Measurements from ENCODE around the gene VSTM2B. TPM values are rescaled to one million over a fixed set of nuclear protein-coding genes. Genes with fewer than 3 reads are reported as not detected.

VSTM2B gene
- total and polyA plus RNA-seq, 2 of the 4 experiments (the other 2 are of a cell fraction) = not detected

DNA sequence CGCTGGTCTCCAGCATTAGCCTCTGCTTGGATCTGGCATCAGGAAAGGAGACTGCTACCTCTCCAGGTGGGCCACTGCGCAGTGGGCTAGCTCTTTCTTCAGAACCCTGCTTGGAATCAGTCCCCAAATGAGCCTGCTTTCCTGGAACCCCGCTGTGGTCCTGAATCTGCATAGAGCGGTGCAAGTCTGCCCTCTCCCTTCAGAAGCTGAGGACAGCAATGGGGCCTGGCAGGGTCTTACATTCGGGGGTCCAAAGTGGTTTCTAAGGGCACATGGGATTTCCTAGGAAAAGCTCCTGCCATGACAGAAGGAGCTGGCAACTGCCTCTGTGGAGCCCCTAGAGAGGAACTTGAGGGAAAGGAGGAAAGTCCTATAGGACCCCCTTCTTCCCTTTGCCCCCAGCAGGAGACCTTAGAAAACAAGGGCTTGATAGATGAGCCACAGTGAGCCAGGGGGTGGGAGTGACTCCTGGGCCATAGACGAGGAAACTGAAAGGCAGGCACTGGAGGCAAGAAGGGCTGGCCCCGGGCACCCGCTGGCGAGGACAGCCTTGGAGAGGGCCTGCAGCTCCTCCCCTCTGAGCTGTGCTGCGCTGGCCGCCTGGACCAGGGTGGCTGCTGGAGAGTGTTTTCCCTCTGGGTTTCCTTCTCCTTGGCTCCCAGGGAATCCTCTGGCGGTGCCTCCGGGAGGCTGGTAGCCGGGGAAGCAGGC lies 1.4 kb upstream of the VSTM2B start:
- H3K9ac ChIP-seq (ENCODE audit: low read depth, low read length) = no peak overlapping the region
- intact Hi-C loops (cut with micrococcal nuclease) = no loop called here
- no peak overlapping the region for H2AFZ ChIP-seq (replicated peaks; ENCODE audit: low read length, poor library complexity)
- POLR2A ChIA-PET (ENCODE audit: unreplicated experiment) = no interaction called here
- 6% methylated on average over 4 of the region's 14 CpGs; no CpG with 5 or more reads in 1 of the 2 experiments for WGBS, 2 experiments (ENCODE audit: extremely low coverage in 2 of 2, insufficient read length in 1 of 2)
- CTCF ChIA-PET = no interaction called here
- H3K4ac ChIP-seq (ENCODE audit: low read depth, low read length) = no peak overlapping the region
- peaks cover 50% of the 10 kb centered on the region for H3K27me3 ChIP-seq (ENCODE audit: control insufficient read depth, insufficient read depth, low read length)
- H3K36me3 ChIP-seq (ENCODE audit: control insufficient read depth, insufficient read depth, low read length) = no peaks in the 10 kb centered on the region
- H3K9me3 ChIP-seq (ENCODE audit: control insufficient read depth, insufficient read depth, low read length) = peaks cover under 1% of the 10 kb centered on the region; the same call in 1 of the 2 replicates
- H2BK5ac ChIP-seq (ENCODE audit: low read depth, low read length, poor library complexity, severe bottlenecking) = no peak overlapping the region
- no peak overlapping the region for H2BK20ac ChIP-seq (ENCODE audit: low read depth, low read length)
- in situ Hi-C loops (cut with MboI; ENCODE audit: low sequenced_read_pairs) = no loop called here
- H2AK9ac ChIP-seq (replicated peaks; ENCODE audit: low read depth, low read length, poor library complexity) = no peak overlapping the region
- H4K20me1 ChIP-seq (ENCODE audit: insufficient read depth, low read length) = no peaks in the 10 kb centered on the region; the same call in 1 of the 2 replicates
- no peaks in the 10 kb centered on the region for H3K9me1 ChIP-seq (ENCODE audit: insufficient read depth, low read length)
- no peak overlapping the region for H3K14ac ChIP-seq (replicated peaks; ENCODE audit: low read depth, low read length)
- ATAC-seq (ENCODE audit: low read depth) = no peak
- dilution Hi-C loops (cut with HindIII; ENCODE audit: low sequenced_read_pairs, unreplicated experiment) = no loop called here
- TF ChIP-seq CEBPB (IDR thresholded peaks at IDR 0.05; ENCODE audit: low read depth, low read length) (no peak), MAFK (IDR thresholded peaks at IDR 0.05; ENCODE audit: low read depth, low read length) (no peak), RCOR1 (IDR thresholded peaks at IDR 0.05; ENCODE audit: insufficient replicate concordance, low read length) (no peak), BHLHE40 (IDR thresholded peaks at IDR 0.05; ENCODE audit: low read depth, low read length) (no peak)
- TF ChIP-seq, protein P1, sequence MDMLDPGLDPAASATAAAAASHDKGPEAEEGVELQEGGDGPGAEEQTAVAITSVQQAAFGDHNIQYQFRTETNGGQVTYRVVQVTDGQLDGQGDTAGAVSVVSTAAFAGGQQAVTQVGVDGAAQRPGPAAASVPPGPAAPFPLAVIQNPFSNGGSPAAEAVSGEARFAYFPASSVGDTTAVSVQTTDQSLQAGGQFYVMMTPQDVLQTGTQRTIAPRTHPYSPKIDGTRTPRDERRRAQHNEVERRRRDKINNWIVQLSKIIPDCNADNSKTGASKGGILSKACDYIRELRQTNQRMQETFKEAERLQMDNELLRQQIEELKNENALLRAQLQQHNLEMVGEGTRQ (IDR thresholded peaks at IDR 0.05; ENCODE audit: low read depth, low read length) = no peak
- TF ChIP-seq, protein P2, sequence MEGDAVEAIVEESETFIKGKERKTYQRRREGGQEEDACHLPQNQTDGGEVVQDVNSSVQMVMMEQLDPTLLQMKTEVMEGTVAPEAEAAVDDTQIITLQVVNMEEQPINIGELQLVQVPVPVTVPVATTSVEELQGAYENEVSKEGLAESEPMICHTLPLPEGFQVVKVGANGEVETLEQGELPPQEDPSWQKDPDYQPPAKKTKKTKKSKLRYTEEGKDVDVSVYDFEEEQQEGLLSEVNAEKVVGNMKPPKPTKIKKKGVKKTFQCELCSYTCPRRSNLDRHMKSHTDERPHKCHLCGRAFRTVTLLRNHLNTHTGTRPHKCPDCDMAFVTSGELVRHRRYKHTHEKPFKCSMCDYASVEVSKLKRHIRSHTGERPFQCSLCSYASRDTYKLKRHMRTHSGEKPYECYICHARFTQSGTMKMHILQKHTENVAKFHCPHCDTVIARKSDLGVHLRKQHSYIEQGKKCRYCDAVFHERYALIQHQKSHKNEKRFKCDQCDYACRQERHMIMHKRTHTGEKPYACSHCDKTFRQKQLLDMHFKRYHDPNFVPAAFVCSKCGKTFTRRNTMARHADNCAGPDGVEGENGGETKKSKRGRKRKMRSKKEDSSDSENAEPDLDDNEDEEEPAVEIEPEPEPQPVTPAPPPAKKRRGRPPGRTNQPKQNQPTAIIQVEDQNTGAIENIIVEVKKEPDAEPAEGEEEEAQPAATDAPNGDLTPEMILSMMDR (conservative IDR thresholded peaks at IDR 0.05; ENCODE audit: low read depth, low read length) = no peak
- no peak overlapping the region for H4K5ac ChIP-seq (ENCODE audit: low read depth, low read length)
- H3K4me2 ChIP-seq (ENCODE audit: low read depth, low read length) = no peak overlapping the region
- DNase-seq = no peak
- H3K27ac ChIP-seq (ENCODE audit: insufficient read depth, low read length) = no peak overlapping the region
- H2BK120ac ChIP-seq (ENCODE audit: low read depth, low read length) = no peak overlapping the region
- H3K4me3 ChIP-seq (ENCODE audit: insufficient read depth, low read depth, low read length) = no peak overlapping the region
- no peak overlapping the region for H2BK15ac ChIP-seq (ENCODE audit: low read depth, low read length)
- H4K8ac ChIP-seq (ENCODE audit: low read depth in 2 of 2, low read length in 2 of 2) = no peak overlapping the region
- H4K91ac ChIP-seq (ENCODE audit: insufficient read depth, low read depth, low read length) = no peak overlapping the region
- no TSS peak for BruUV-seq (replicated peaks)
- H3K4me1 ChIP-seq (ENCODE audit: control insufficient read depth, insufficient read depth, low read length) = no peaks in the 10 kb centered on the region; the same call in 1 of the 2 replicates
- H2AK5ac ChIP-seq (ENCODE audit: low read depth, low read length) = no peak overlapping the region
- H3K56ac ChIP-seq (ENCODE audit: extremely low read depth, insufficient read depth, low read length) = no peak overlapping the region
- H3K18ac ChIP-seq (ENCODE audit: low read depth, low read length) = no peak overlapping the region
- H3K79me1 ChIP-seq (ENCODE audit: low read depth in 1 of 2, low read length in 2 of 2) = no peaks in the 10 kb centered on the region
- no peak overlapping the region for H3K23ac ChIP-seq (ENCODE audit: low read depth, low read length)

Measured in IMR-90 (cell line).